ENCODE data around the gene SPACA5.
"Not testable (repeated sequence)": the region's sequence is repeated elsewhere in the genome, so short reads cannot be mapped to it uniquely, and the experiment has no call there.

The SPACA5 gene

GRCh38 chrX:48022100-48022499, 15.3 kb downstream of the SPACA5 start:
- DNase-seq: no peak

GRCh38 chrX:48022738-48023137, 15.9 kb downstream of the SPACA5 start:
- no peak for DNase-seq

DNA sequence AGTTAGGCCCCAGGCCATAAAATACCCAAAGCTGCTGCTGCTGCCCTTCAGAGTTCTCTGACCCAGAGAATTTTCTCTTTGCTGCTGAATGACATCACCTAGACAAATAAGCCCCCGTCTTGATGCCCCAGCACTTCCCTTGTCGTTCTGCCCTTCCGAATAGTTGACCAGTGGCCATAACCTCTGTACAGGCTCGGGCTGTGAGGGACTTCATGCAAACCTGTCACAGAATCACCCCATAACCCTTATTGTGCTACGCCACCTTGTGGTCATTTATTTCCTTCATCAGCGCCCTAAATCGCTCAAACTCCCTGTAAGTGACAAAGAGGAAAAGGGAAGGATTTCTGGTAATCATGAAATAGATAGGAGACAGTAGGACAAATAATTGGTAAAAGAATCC, 18.8 kb downstream of the SPACA5 start:
- no peak for DNase-seq

DNA sequence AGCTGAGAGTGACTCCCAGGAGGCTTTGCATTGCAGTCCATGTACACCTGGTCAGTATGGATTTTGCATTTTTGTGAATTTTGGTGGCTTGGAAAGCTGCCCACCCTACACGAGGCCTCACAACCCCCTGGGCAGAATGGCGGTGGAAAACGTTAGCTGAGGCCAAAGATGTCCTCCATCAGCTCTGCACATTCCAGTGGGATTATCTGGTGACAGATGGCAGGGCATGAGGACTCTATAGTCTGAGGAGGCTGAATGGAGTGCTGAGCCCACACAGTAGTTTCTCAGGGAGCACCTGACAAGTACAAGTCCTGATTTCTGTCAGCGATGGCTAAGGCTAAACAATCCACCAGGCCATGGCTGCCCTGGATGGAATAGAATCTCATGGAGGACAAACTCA, 20.8 kb downstream of the SPACA5 start:
- DNase-seq: not testable (repeated sequence)

- DNase-seq: no peak
Observed at GRCh38 chrX:48028091-48028490, 21.3 kb downstream of the SPACA5 start.

GRCh38 chrX:48030237-48030636, 23.4 kb downstream of the SPACA5 start:
- DNase-seq: no peak

DNA sequence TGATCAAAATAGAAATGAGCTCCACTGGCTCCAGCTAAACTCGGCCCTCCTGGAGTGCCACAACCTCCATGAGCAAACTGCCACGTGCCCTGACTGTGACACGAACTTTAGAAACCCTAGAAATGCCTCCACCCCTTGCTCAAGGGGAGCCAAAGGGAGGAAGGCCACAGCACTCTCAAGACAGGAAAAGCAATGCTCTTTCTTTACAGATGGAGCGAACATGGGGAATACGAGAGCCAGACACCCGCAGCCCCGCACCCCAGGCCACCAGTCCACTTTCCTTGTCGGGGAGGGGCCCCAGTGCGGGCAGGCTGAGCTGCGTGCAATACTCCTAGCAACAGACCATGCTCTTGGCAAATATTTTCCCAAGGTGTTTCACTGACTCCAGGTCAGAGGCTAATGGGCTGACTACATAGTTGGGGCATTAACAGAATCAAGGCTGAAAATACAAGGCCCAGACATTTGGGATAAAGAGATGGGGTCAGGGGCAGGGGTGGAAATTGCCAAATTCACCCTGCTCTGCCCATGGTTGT, 23.9 kb downstream of the SPACA5 start:
- DNase-seq: not testable (repeated sequence)

GRCh38 chrX:48035891-48036290, 29.1 kb downstream of the SPACA5 start:
- DNase-seq: no peak

DNA sequence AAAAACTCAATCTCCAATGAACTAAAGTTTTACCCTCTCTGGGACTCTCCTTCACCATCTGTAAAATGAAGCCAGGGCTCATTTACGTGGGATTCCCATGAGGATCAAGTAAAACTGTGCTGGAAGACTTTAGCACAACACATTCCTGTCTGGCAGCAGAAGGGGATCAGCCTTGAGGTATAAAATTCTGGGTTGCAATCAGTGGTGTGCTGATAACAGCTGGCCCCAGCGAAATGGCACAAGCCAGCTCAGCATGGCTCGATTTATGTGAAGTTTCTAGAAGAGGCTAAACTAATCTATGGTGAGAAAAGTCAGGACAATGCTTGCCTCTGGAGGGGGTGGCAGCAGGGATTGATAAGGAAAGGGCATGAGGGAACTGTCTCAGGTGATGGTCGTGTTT, 36.3 kb downstream of the SPACA5 start:
- no peak for DNase-seq

DNA sequence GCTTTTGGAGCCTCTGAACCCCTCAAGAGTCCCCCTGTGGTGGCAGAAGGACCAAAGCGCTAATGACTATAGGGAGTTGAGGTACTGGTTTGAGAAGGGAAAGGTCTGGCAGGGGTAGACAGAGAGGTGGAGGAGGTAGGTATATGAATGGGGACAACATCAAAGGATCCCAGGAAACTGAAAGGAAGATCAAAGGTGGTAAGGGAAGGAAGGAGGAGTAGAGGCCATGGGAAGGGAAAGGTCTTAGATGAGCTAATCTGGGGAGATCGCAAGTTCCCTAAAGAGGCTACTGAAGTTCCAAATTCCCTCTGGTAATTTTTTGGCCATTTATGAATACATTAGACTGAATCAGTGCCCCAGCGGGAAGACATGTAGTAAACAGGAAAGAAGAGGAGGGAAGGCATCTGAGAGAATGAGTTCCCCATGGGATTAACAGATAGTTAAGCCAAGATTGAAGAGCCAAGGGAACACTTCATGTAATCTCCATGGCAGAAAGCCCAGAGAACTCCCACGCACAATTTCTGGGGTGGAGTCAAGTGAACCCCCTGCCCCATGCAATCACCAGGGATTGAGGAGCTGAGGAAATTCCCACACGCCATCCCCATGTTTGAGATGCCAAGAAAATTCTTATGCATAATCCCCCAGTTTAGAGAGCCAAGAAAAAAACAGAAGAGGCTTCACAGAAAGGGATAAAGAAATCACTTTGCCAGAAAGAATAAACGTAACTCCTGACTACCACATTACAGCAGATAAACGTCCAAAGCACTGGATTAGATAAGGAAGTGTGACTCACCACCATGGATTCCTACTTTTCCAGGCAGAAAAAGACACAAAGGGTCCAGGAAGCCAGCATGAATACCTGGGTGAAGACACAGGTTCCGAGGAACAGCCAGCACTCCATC, 38.9 kb downstream of the SPACA5 start:
- DNase-seq: no peak

DNA sequence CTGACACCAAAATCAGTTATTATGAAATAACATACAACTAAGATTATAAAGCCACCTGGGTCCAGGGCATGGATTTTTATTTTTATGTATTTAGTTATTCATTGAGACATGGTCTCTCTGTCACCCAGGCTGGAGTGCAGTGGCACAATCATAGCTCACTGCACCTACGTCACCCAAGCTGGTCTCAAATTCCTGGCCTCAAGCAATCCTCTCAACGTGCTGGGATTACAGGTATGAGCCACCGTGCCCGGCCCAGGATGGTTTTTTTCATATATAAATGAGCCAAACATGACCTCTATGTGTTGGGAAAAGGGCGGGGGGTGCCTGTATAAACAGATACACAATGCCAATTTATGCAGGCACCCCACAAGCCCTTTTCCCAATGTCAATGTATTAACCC, 40.1 kb downstream of the SPACA5 start:
- no peak for DNase-seq

DNA sequence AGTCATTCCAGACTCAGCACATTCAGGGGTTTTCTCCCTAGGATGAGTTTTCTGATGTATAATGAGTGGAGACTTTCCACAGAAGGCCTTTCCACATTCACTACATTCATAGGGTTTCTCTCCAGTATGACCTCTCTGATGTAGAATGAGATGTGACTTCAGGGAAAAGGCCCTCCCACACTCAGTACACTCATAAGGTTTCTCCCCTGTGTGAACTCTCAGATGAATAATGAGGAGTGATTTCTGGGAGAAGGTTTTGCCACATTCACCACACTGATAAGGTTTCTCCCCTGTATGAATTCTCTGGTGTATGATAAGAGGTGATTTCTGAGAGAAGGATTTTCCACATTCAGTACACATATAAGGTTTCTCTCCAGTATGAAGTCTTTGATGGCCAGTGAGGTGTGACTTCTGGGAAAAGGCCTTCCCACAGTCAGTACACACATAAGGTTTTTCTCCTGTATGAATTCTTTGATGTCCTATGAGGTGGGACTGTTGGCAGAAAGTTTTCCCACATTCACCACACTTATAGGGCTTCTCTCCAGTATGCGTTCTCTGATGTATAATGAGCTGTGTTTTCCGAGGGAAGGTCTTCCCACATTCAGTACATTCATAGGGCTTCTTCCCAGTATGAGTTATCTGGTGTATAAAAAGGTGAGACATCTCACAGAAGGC, 52.0 kb downstream of the SPACA5 start:
- no peak for DNase-seq

DNA sequence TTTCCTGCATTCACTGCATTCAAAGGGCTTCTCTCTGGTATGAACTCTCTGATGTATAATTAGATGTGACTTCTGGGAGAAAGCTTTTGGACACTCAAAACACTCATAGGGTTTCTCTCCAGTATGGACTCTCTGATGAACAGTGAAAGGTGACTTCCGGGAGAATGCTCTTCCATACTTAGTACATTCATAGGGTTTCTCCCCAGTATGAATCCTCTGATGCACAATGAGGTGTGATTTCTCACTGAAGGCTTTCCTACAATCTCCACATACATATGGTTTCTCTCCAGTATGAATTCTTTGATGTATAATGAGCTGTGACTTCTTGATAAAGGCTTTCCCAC, 52.5 kb downstream of the SPACA5 start:
- no peak for DNase-seq

Measured in NCI-H1048 (cell line).